ENCODE results near the gene SLC7A4.

DNA sequence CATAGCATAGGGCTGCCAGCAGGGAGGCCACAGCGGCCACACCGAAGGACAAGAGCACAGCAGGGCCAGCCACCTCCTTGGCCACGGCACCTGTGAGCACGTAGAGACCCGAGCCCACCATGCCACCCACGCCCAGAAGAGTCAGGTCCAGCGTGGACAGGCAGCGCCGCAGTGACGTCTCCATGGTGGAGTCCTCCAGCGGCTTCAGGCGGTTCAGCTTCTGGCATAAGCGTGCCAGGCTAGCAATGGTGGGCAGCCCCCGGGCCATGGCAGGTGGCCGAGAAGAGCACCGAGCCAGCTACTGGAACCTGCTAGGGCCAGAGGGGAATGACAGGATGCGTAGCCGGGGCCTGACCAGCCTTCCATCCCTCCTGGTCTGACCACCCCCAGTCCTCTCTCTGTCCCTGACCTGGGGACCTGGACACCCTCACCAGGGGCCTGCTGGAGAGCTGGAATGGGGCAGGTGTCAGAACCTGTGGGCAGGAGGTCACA is 770 bp downstream of the SLC7A4 start:
- TF ChIP-seq, protein P1, sequence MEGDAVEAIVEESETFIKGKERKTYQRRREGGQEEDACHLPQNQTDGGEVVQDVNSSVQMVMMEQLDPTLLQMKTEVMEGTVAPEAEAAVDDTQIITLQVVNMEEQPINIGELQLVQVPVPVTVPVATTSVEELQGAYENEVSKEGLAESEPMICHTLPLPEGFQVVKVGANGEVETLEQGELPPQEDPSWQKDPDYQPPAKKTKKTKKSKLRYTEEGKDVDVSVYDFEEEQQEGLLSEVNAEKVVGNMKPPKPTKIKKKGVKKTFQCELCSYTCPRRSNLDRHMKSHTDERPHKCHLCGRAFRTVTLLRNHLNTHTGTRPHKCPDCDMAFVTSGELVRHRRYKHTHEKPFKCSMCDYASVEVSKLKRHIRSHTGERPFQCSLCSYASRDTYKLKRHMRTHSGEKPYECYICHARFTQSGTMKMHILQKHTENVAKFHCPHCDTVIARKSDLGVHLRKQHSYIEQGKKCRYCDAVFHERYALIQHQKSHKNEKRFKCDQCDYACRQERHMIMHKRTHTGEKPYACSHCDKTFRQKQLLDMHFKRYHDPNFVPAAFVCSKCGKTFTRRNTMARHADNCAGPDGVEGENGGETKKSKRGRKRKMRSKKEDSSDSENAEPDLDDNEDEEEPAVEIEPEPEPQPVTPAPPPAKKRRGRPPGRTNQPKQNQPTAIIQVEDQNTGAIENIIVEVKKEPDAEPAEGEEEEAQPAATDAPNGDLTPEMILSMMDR (IDR thresholded peaks at IDR 0.05), result no peak
- TF ChIP-seq EP300 (IDR thresholded peaks at IDR 0.05) (no peak), POLR2A (IDR thresholded peaks at IDR 0.05) (no peak)

All from upper lobe of left lung (tissue), 4 donors.